MM.1S (cell line): ENCODE results near the gene RABL6.

Experiments
- DNase-seq: peaks from one replicate; pipeline ENCODE4 v3.0.0-alpha.2; 2015
- H2AFZ ChIP-seq: fragments of 300-600 bp; sonication (generic); 2 replicates; pipeline ENCODE4 v1.6.0; 2016; ENCODE audit warnings: antibody characterized with exemption, low read length
- H3F3A ChIP-seq: fragments of 300-600 bp; sonication (generic); 2 replicates; pipeline ENCODE4 v1.6.1; 2016; ENCODE audit warnings: mild to moderate bottlenecking, antibody characterized with exemption, low read length, moderate library complexity, mixed read lengths; ENCODE audit not compliant: insufficient read depth
- H3K27ac ChIP-seq: fragments of 300-600 bp; sonication (generic); 2 replicates; pipeline ENCODE4 v1.5.1; 2016; ENCODE audit warnings: mild to moderate bottlenecking, low read length
- H3K27me3 ChIP-seq: fragments of 300-600 bp; sonication (generic); replicated peaks from 2 replicates; pipeline ENCODE4 v1.6.0; 2016; ENCODE audit warnings: low read length; ENCODE audit not compliant: insufficient read depth
- H3K36me3 ChIP-seq: fragments of 300-600 bp; sonication (generic); replicated peaks from 2 replicates; pipeline ENCODE4 v1.6.1; 2016; ENCODE audit warnings: mild to moderate bottlenecking, low read length, mixed read lengths; ENCODE audit not compliant: insufficient read depth
- H3K4me1 ChIP-seq: fragments of 300-600 bp; sonication (generic); 2 replicates; pipeline ENCODE4 v1.6.1; 2016; ENCODE audit warnings: low read length, mixed read lengths
- H3K4me2 ChIP-seq: fragments of 300-600 bp; sonication (generic); 2 replicates; pipeline ENCODE4 v1.6.0; 2016; ENCODE audit warnings: low read depth, low read length
- H3K4me3 ChIP-seq: fragments of 300-600 bp; sonication (generic); 2 replicates; pipeline ENCODE4 v1.5.1; 2016; ENCODE audit warnings: low read length, mixed read lengths
- H3K79me2 ChIP-seq: fragments of 300-600 bp; sonication (generic); 2 replicates; pipeline ENCODE4 v1.6.1; 2016; ENCODE audit warnings: mixed run types, low read length, mixed read lengths
- H3K9ac ChIP-seq: fragments of 300-600 bp; sonication (generic); 2 replicates; pipeline ENCODE4 v1.6.1; 2016; ENCODE audit warnings: low read length, mixed read lengths
- H3K9me2 ChIP-seq: fragments of 300-600 bp; sonication (generic); replicated peaks from 2 replicates; pipeline ENCODE4 v1.6.1; 2016; ENCODE audit warnings: mild to moderate bottlenecking, low read length, mixed read lengths; ENCODE audit not compliant: insufficient read depth
- H3K9me3 ChIP-seq: fragments of 300-600 bp; sonication (generic); replicated peaks from 2 replicates; pipeline ENCODE4 v1.6.1; 2016; ENCODE audit warnings: mild to moderate bottlenecking, low read length, mixed read lengths; ENCODE audit not compliant: insufficient read depth
- H4K20me1 ChIP-seq: fragments of 300-600 bp; sonication (generic); 2 replicates; pipeline ENCODE4 v1.6.1; 2016; ENCODE audit warnings: mild to moderate bottlenecking, low read length, moderate library complexity, mixed read lengths; ENCODE audit not compliant: insufficient read depth
- CTCF ChIP-seq: fragments of 300-600 bp; sonication (generic); IDR thresholded peaks from 2 replicates; pipeline ENCODE4 v1.5.1; 2016; ENCODE audit warnings: antibody characterized with exemption, low read length, mixed read lengths
- EZH2 ChIP-seq: fragments of 300-600 bp; sonication (generic); optimal IDR thresholded peaks from 2 replicates; pipeline ENCODE3; 2017; ENCODE audit warnings: low read depth, mild to moderate bottlenecking, antibody characterized with exemption, low read length, mixed read lengths
- EZH2phosphoT487 ChIP-seq: fragments of 300-600 bp; sonication (generic); IDR thresholded peaks from 2 replicates; pipeline ENCODE4 v1.6.1; 2018; ENCODE audit warnings: antibody characterized with exemption, low read length

The RABL6 gene

GRCh38 chr9:136771907-136772415 lies 35.8 kb upstream of the RABL6 start:
- no peaks in the 10 kb centered on the region for H3K36me3 ChIP-seq
- no peaks in the 10 kb centered on the region for H3K9me2 ChIP-seq
- DNase-seq = no peak
- H3K4me1 ChIP-seq = peaks cover 18% of the 10 kb centered on the region
- H3K27ac ChIP-seq = no peak overlapping the region
- TF ChIP-seq CTCF (no peak), EZH2 (no peak), EZH2phosphoT487 (no peak)
- no peak overlapping the region for H3K4me2 ChIP-seq
- no peak overlapping the region for H3K4me3 ChIP-seq
- H3K27me3 ChIP-seq = peaks cover 21% of the 10 kb centered on the region
- peaks cover 14% of the 10 kb centered on the region for H3F3A ChIP-seq
- H2AFZ ChIP-seq = no peak overlapping the region
- no peaks in the 10 kb centered on the region for H3K9me3 ChIP-seq
- no peaks in the 10 kb centered on the region for H4K20me1 ChIP-seq
- H3K79me2 ChIP-seq = no peaks in the 10 kb centered on the region
- H3K9ac ChIP-seq = no peak overlapping the region

DNA sequence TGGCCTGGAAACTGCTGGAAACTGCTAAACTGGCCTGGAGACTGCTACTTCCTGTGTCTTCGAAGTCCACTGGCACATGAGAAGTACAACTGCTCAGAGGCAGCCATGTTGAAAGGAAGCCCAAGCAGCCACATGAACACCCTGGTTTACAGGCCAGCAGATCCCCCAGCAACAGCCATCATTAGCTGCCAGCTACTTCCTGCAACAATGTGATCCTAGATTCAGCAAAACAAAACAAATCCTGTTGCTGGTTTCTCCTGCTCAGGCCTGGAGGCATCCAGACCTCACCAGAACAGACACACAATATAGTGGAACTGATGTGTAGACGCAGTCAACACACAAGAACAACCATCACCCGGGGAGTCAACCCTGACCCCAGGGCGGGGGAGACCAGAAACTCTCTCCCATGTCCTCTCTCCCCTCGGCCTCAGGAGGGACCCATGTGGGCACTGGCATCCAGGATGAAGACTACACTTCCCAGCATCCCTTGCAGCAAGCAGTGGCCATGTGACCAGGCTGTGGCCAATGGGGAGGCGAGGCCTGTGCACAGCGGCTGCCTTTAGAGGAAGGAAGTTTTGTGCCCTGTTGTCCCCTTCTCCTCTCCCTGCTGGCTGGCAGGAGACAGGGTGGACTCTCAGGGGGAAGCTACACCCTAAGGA lies 34.2 kb upstream of the RABL6 start:
- Histone ChIP-seq H3F3A (0 out of 2 replicates have a peak, but pooled peaks cover 4% of the 10 kb centered on the region), H3K36me3 (no peaks in the 10 kb centered on the region), H3K27me3 (peaks cover 25% of the 10 kb centered on the region), H3K9ac (no peak overlapping the region), H3K4me3 (no peak overlapping the region), H3K79me2 (no peaks in the 10 kb centered on the region), H3K9me3 (no peaks in the 10 kb centered on the region), H4K20me1 (no peaks in the 10 kb centered on the region), H3K4me1 (peaks cover 11% of the 10 kb centered on the region), H3K4me2 (peak overlapping the region; percentile 10; the same call in 1 of the 2 replicates), H2AFZ (peak overlapping the region; percentile 61), H3K9me2 (no peaks in the 10 kb centered on the region), H3K27ac (no peak overlapping the region)
- DNase-seq = peak; percentile 57
- TF ChIP-seq CTCF (no peak), EZH2 (no peak), EZH2phosphoT487 (no peak)

GRCh38 chr9:136774416-136775045 lies 33.2 kb upstream of the RABL6 start:
- Histone ChIP-seq H3K27ac (no peak overlapping the region), H3K9ac (no peak overlapping the region), H3K4me1 (peaks cover 11% of the 10 kb centered on the region), H3F3A (0 out of 2 replicates have a peak, but pooled peaks cover 4% of the 10 kb centered on the region), H3K79me2 (no peaks in the 10 kb centered on the region), H3K36me3 (no peaks in the 10 kb centered on the region), H3K27me3 (peaks cover 35% of the 10 kb centered on the region), H3K9me3 (no peaks in the 10 kb centered on the region), H4K20me1 (no peaks in the 10 kb centered on the region), H3K4me3 (no peak overlapping the region), H2AFZ (peak overlapping the region; percentile 61; the same call in 1 of the 2 replicates), H3K4me2 (no peak overlapping the region), H3K9me2 (no peaks in the 10 kb centered on the region)
- DNase-seq = no peak
- no peak for TF ChIP-seq EZH2phosphoT487
- no peak for TF ChIP-seq EZH2
- TF ChIP-seq CTCF = no peak
